Kidney (tissue), 14 donors: ENCODE measurements around the gene CHD2. TPM values are rescaled to one million over a fixed set of nuclear protein-coding genes. Genes with fewer than 3 reads are reported as not detected.

Experiments used
- DNase-seq, 5 donors: peaks; one replicate each; pipeline ENCODE4 v3.0.0-alpha.2; 2013 to 2020
- FAIRE-seq: peaks from 2 replicates; lab custom pipeline; 2012; peaks lifted over from hg19 to GRCh38; lab: Jason Lieb, UNC
- H3K27ac ChIP-seq, 2 donors: one replicate each; pipeline ENCODE4 v1.7.0; 2013; ENCODE audit warnings: low read depth in 2 of 2, low read length in 2 of 2, inconsistent platforms in 1 of 2
- H3K27me3 ChIP-seq: one replicate; pipeline ENCODE4 v1.7.1; 2013; ENCODE audit warnings: low read length, inconsistent platforms; ENCODE audit not compliant: control insufficient read depth, insufficient read depth
- H3K36me3 ChIP-seq, 3 donors: one replicate each; pipeline versions ENCODE4 v1.7.0 to v1.7.1; 2013; ENCODE audit warnings: low read length in 3 of 3, control low read depth in 1 of 3, inconsistent platforms in 1 of 3; ENCODE audit not compliant: insufficient read depth in 3 of 3, control insufficient read depth in 2 of 3
- H3K4me1 ChIP-seq, 3 donors: one replicate each; pipeline versions ENCODE4 v1.7.0 to v1.7.1; 2013; ENCODE audit warnings: low read length in 3 of 3, inconsistent platforms in 1 of 3, low read depth in 1 of 3; ENCODE audit not compliant: control insufficient read depth in 2 of 3, insufficient read depth in 2 of 3
- H3K4me3 ChIP-seq, 3 donors: one replicate each; pipeline versions ENCODE4 v1.7.0 to v1.8.1; 2013; ENCODE audit warnings: low read length in 3 of 3, control low read depth in 1 of 3, inconsistent platforms in 1 of 3
- H3K9ac ChIP-seq, 3 donors: one replicate each; pipeline versions ENCODE4 v1.7.0 to v1.7.1; 2013; ENCODE audit warnings: low read length in 3 of 3, control low read depth in 1 of 3, inconsistent platforms in 1 of 3
- H3K9me3 ChIP-seq, 3 donors: one replicate each; pipeline versions ENCODE4 v1.7.0 to v1.7.1; 2013; ENCODE audit warnings: low read length in 3 of 3, control low read depth in 1 of 3, inconsistent platforms in 1 of 3; ENCODE audit not compliant: control insufficient read depth in 2 of 3, insufficient read depth in 1 of 3
- CTCF ChIP-seq: IDR thresholded peaks from 3 replicates; pipeline ENCODE4 v1.5.1; 2012; ENCODE audit warnings: mild to moderate bottlenecking, moderate library complexity, borderline replicate concordance; ENCODE audit not compliant: insufficient read depth; ENCODE audit errors: extremely low read depth
- intact Hi-C: fragments of 100-400 bp; cut with DNase I; formaldehyde crosslinking; loops from one replicate; pipeline ENCODE4 v1.11.1; 2022
- polyA plus RNA-seq: library from polyadenylated mRNA; stranded (reverse); fragments of 350-450 nt; fragmentation: Illumina TruSeq; extraction: RNeasy Lipid Tissue Mini Kit (QIAGEN cat#74804); gene quantifications from one replicate; pipeline ENCODE4 v1.2.3, GENCODE V29; 2014; ENCODE audit warnings: low read depth, low replicate concordance; ENCODE audit not compliant: insufficient read depth
- total RNA-seq: library from RNA; stranded (reverse); fragmentation: NEBNext Ultra II Directional; extraction: Animal tissue kit (Norgen Biotek cat#: 25700); gene quantifications from one replicate; pipeline ENCODE4 v1.2.1, GENCODE V29; 2021
- donor health status: control.
- donor health status: control.
- donor health status: control.
- donor health status: control.
- donor health status: control.
- donor health status: DM: yes; HTN: yes; CAD: no.
- donor health status: Normal renal cell carcinoma (clear cell type).

The CHD2 gene
- total and polyA plus RNA-seq, 2 donors from 2014 or later: 22.5 to 137 TPM

DNA sequence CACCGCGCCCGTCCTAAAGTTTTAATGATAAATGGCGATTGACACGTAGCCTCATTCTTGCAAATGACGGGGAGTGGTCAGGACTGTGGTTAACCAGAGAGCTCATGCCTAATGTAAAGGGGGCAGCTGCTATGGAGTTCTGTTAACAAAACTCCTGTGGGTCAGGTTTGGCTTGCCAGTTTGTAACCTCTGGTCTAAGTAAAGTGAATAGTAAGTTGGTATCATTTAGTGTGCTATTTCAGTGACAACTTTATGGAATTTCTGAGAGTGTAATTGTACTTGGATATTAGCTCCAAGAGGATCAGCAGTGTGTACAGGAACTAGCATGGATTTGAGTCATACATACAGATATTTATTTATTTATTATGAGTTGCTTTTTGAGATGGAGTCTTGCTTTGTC is 101.0 kb downstream of the CHD2 start:
- H3K9ac ChIP-seq: no peak overlapping the region
- no peaks in the 10 kb centered on the region for H3K4me1 ChIP-seq
- no peaks in the 10 kb centered on the region for H3K27me3 ChIP-seq
- DNase-seq (no peak), FAIRE-seq (no peak)
- peaks cover 16 to 74% (median 58%) of the 10 kb centered on the region in 3 donors for H3K36me3 ChIP-seq
- no peak for TF ChIP-seq CTCF
- H3K4me3 ChIP-seq: no peak overlapping the region
- no peak overlapping the region for H3K27ac ChIP-seq
- intact Hi-C loops: no loop called here
- no peaks in the 10 kb centered on the region for H3K9me3 ChIP-seq

DNA sequence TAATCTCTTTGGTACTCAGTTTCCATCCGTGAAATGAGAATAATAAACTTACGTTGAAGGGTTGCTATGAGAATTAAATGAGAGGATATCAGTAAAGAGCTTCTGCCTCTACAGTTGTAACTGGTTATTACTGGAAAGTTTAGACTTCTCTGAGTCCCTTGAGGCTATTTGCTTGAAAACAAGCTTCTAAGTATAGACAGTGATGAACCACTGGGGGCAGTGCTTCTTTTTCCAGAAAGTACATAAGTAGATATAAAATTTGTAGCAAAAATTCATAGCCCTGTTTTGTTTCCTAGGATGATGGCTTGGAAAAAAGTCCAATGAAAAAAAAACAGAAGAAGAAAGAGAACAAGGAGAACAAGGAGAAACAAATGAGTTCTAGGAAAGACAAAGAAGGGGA is 101.8 kb downstream of the CHD2 start:
- no peak overlapping the region for H3K4me3 ChIP-seq
- no peaks in the 10 kb centered on the region for H3K27me3 ChIP-seq
- H3K27ac ChIP-seq: no peak overlapping the region
- H3K9me3 ChIP-seq: no peaks in the 10 kb centered on the region
- H3K9ac ChIP-seq: no peak overlapping the region
- intact Hi-C loops: no loop called here
- no peak for DNase-seq
- TF ChIP-seq CTCF: no peak
- FAIRE-seq: no peak
- no peaks in the 10 kb centered on the region for H3K4me1 ChIP-seq
- peaks cover 16 to 68% (median 62%) of the 10 kb centered on the region in 3 donors for H3K36me3 ChIP-seq

GRCh38 chr15:93005133-93005532 is 105.0 kb downstream of the CHD2 start:
- H3K9me3 ChIP-seq: no peaks in the 10 kb centered on the region
- intact Hi-C loops: no loop called here
- H3K9ac ChIP-seq: no peak overlapping the region
- no peak overlapping the region for H3K4me3 ChIP-seq
- H3K27me3 ChIP-seq: no peaks in the 10 kb centered on the region
- FAIRE-seq (no peak), DNase-seq (peak in 2 of 5 donors; percentile 16 to 23)
- TF ChIP-seq CTCF: no peak
- H3K36me3 ChIP-seq: peaks cover 11 to 59% (median 59%) of the 10 kb centered on the region in 3 donors
- no peaks in the 10 kb centered on the region for H3K4me1 ChIP-seq
- no peak overlapping the region for H3K27ac ChIP-seq

DNA sequence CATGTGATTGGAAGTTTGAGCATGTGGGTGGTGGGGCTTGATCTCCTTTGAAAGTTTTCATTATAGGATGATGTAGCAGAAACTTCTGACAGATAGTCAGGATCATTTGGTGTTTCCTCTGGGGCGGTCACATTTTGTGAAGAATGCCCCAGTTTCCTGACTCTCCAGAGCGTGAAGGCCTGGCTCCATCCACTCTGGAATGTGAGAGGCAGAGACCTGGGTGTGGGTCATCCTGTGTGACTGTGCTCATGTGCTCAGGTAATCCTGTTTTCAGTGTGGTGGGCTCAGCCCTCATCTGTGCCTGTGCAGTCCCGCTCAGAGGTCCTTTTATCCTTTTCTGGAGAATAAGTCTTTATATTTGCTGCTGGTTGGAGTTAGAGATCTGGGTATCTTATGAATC is 107.9 kb downstream of the CHD2 start:
- H3K9me3 ChIP-seq: no peaks in the 10 kb centered on the region
- TF ChIP-seq CTCF: no peak
- H3K4me3 ChIP-seq: no peak overlapping the region
- H3K9ac ChIP-seq: no peak overlapping the region
- H3K27ac ChIP-seq: no peak overlapping the region
- intact Hi-C loops: no loop called here
- no peaks in the 10 kb centered on the region for H3K27me3 ChIP-seq
- peaks cover 26 to 66% (median 58%) of the 10 kb centered on the region in 3 donors for H3K36me3 ChIP-seq
- FAIRE-seq: no peak
- H3K4me1 ChIP-seq: no peaks in the 10 kb centered on the region
- DNase-seq: no peak
